ENCODE measurements around the gene FHIT. TPM values are rescaled to one million over a fixed set of nuclear protein-coding genes. Genes with fewer than 3 reads are reported as not detected.
"Not testable (repeated sequence)": the region's sequence is repeated elsewhere in the genome, so short reads cannot be mapped to it uniquely, and the experiment has no call there.

FHIT gene
- total and polyA plus RNA-seq, 7 donors = 2.4 to 10.2 (median 6.1) TPM

DNA sequence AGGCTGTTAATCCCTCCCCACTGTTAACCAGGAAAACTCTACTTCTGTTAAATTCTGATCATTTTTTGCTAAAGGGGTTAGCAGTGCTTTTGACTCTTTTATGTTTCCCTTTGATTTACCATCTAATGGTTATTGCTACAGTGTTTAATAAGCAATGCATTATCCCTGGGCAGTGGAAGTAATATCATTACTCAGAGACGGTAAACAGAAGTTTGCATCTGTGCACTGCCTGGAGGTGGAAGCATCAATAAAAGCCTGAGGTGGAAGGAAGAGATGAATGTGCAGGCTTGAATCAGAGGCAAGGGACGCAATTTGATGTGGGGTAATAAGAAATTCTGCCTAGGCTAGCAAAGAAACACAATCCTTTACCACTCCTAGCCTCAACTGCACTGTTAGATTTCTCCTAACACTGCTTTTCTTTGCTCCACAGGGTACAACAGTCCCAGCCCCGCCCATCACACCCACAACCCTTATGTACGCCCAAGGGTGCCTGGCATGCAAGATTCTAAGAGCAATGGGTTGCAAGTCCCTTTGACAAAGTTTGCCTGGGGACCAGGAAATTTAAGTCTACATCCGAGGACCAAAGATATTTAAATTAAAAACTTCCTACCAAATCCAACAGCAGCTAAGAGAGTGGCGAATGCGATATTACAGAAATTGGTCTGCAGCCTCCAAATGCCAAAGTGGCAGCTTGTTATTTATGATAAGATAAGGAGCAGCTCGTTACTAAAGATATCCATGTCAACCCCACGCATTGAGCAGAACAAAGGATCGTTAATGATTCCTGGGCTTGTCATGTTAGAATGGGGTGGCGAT lies 261.4 kb downstream of the FHIT start:
- Histone ChIP-seq H3K9me3 (peaks cover 0 to 8% (median 0%) of the 10 kb centered on the region in 4 donors), H3K27me3 (no peaks in the 10 kb centered on the region), H3K4me3 (no peak overlapping the region), H3K36me3 (no peaks in the 10 kb centered on the region), H3K27ac (no peak overlapping the region), H3K4me1 (no peaks in the 10 kb centered on the region)
- 85 to 88% methylated on average over 11 of the region's 11 CpGs for WGBS, 2 donors
- intact Hi-C loops (cut with DNase I) = no loop called here
- no peak for TF ChIP-seq EP300 (IDR thresholded peaks at IDR 0.05)
- DNase-seq = no peak

- 91 to 95% methylated on average over 1 of the region's 1 CpG for WGBS, 2 donors
- intact Hi-C loops (cut with DNase I); DNase-seq: not testable (repeated sequence)
These were observed 264.1 kb downstream of the FHIT start for GRCh38 chr3:60987191-60987590.

DNA sequence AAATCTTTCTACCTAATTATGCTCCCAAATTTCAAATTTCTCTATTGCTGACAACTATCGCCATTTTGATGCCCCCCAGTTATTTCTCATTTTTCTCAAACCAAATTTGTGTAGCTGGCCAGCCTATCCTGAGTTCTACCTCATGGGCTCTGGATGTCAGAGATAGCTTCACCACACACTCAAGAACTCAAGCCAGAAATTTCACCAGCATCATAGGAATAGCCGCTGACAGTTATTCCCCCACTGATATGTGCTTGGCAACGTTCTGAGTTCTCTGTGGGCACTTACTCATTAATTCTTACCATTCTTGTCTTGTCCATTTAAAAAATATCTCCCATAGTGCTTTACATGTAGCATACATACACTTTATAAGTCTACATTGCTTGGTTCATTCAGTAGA lies 264.7 kb downstream of the FHIT start:
- H3K36me3 ChIP-seq = no peaks in the 10 kb centered on the region
- WGBS, 2 donors = 91 to 93% methylated on average over 3 of the region's 3 CpGs
- no peaks in the 10 kb centered on the region for H3K27me3 ChIP-seq
- H3K4me1 ChIP-seq = no peaks in the 10 kb centered on the region
- intact Hi-C loops (cut with DNase I) = no loop called here
- no peak for DNase-seq
- no peak for TF ChIP-seq CTCF (IDR thresholded peaks at IDR 0.05)
- no peak for TF ChIP-seq POLR2A (IDR thresholded peaks at IDR 0.05)
- no peak for TF ChIP-seq POLR2AphosphoS5 (IDR thresholded peaks at IDR 0.05)
- TF ChIP-seq EP300 (IDR thresholded peaks at IDR 0.05) = no peak
- H3K4me3 ChIP-seq = no peak overlapping the region
- no peak overlapping the region for H3K27ac ChIP-seq
- peaks cover 0 to 8% (median 0%) of the 10 kb centered on the region in 4 donors for H3K9me3 ChIP-seq

More at GRCh38 chr3:60987191-60987590, 264.1 kb downstream of the FHIT start:
- H3K27ac ChIP-seq, H3K27me3 ChIP-seq, H3K4me3 ChIP-seq, H3K4me1 ChIP-seq, H3K36me3 ChIP-seq, H3K9me3 ChIP-seq: not testable (repeated sequence)

DNA sequence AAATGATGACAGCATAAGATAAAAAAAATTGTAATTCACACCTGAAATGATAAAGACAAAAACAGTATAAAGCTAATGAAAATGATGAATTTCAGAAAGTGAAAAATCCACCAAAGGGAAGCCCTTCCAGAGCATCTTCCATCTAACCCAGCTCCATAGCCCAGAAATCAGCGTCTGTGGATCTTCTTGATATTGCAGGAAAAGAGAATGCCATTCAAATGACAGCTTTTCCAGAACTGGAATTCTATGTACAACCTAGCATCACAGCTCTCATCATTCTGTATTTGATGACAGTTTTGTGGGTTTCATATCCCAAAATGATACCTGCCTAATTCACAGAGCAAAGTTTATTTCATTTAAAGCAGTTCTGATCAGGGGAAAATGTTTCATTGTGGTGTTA lies 267.3 kb downstream of the FHIT start:
- TF ChIP-seq EP300 (IDR thresholded peaks at IDR 0.05) (no peak), POLR2AphosphoS5 (IDR thresholded peaks at IDR 0.05) (no peak), CTCF (IDR thresholded peaks at IDR 0.05) (no peak), POLR2A (IDR thresholded peaks at IDR 0.05) (no peak)
- no peaks in the 10 kb centered on the region for H3K36me3 ChIP-seq
- no peaks in the 10 kb centered on the region for H3K27me3 ChIP-seq
- H3K9me3 ChIP-seq = peaks cover 0 to 8% (median 0%) of the 10 kb centered on the region in 4 donors
- no peak overlapping the region for H3K27ac ChIP-seq
- WGBS, 2 donors = 96 to 98% methylated on average over 1 of the region's 1 CpG
- no peak for DNase-seq
- no peaks in the 10 kb centered on the region for H3K4me1 ChIP-seq
- intact Hi-C loops (cut with DNase I) = no loop called here
- no peak overlapping the region for H3K4me3 ChIP-seq

DNA sequence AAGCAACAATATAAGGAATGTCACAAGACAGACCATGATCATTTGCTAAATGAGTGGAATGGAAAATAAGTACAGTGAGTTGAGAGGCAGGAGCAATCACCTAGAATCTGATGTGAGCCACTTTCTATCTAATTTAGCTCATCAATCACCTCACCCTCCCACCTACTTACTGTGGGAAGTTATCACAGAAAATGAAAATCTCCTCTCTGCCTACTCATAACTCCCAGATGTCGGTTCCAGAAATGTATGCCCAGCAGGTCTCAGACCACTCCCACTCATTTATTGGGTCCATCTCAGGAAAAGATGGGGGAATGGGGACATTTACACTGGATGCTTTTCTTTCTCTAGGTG lies 270.9 kb downstream of the FHIT start:
- H3K27me3 ChIP-seq = no peaks in the 10 kb centered on the region
- H3K27ac ChIP-seq = no peak overlapping the region
- DNase-seq = no peak
- no peaks in the 10 kb centered on the region for H3K36me3 ChIP-seq
- intact Hi-C loops (cut with DNase I) = no loop called here
- no peaks in the 10 kb centered on the region for H3K4me1 ChIP-seq
- TF ChIP-seq EP300 (IDR thresholded peaks at IDR 0.05) (no peak), CTCF (IDR thresholded peaks at IDR 0.05) (no peak), POLR2A (IDR thresholded peaks at IDR 0.05) (no peak), POLR2AphosphoS5 (IDR thresholded peaks at IDR 0.05) (no peak)
- peaks cover 0 to 3% (median 0%) of the 10 kb centered on the region in 4 donors for H3K9me3 ChIP-seq
- H3K4me3 ChIP-seq = no peak overlapping the region
- WGBS, 2 donors = 0 to 37% methylated on average over 1 of the region's 1 CpG
